Measurements from ENCODE around the gene CHP2.
"Not testable (repeated sequence)": the region's sequence is repeated elsewhere in the genome, so short reads cannot be mapped to it uniquely, and the experiment has no call there.

Gene CHP2

GRCh38 chr16:23754594-23755483 is at the start of gene CHP2:
Gene CHP2, plus strand, starts transcription at chr16:23755026. Its CDS starts 24 bp downstream, at chr16:23755050.
- in situ Hi-C loops (cut with MboI; ENCODE audit: low sequenced_read_pairs), result no loop called here

- in situ Hi-C loops (cut with MboI; ENCODE audit: low sequenced_read_pairs), result no loop called here
Observed at GRCh38 chr16:23705517-23705902, 49.3 kb upstream of the CHP2 start.

- in situ Hi-C loops (cut with MboI; ENCODE audit: low sequenced_read_pairs), result no loop called here
Observed at GRCh38 chr16:23706439-23706838, 48.4 kb upstream of the CHP2 start.

- in situ Hi-C loops (cut with MboI; ENCODE audit: low sequenced_read_pairs), result no loop called here
Observed at GRCh38 chr16:23709536-23709935, 45.3 kb upstream of the CHP2 start.

- in situ Hi-C loops (cut with MboI; ENCODE audit: low sequenced_read_pairs), result no loop called here
Observed at GRCh38 chr16:23710008-23710407, 44.8 kb upstream of the CHP2 start.

- in situ Hi-C loops (cut with MboI; ENCODE audit: low sequenced_read_pairs), result no loop called here
Observed at GRCh38 chr16:23710504-23710903, 44.3 kb upstream of the CHP2 start.

- in situ Hi-C loops (cut with MboI; ENCODE audit: low sequenced_read_pairs), result no loop called here
Observed at GRCh38 chr16:23711785-23712184, 43.0 kb upstream of the CHP2 start.

GRCh38 chr16:23712976-23713375 is 41.9 kb upstream of the CHP2 start, which contains the start of gene ERN2:
Gene ERN2, minus strand, starts transcription at chr16:23713222. Its CDS starts 35 bp downstream, at chr16:23713187.
- in situ Hi-C loops (cut with MboI; ENCODE audit: low sequenced_read_pairs), result no loop called here

- in situ Hi-C loops (cut with MboI; ENCODE audit: low sequenced_read_pairs), result no loop called here
Observed at GRCh38 chr16:23716484-23716883, 38.3 kb upstream of the CHP2 start.

- in situ Hi-C loops (cut with MboI; ENCODE audit: low sequenced_read_pairs), result not testable (repeated sequence)
Observed at GRCh38 chr16:23722613-23723240, 32.1 kb upstream of the CHP2 start.

- in situ Hi-C loops (cut with MboI; ENCODE audit: low sequenced_read_pairs), result no loop called here
Observed at GRCh38 chr16:23724096-23724784, 30.6 kb upstream of the CHP2 start.

GRCh38 chr16:23724785-23725131 is 30.1 kb upstream of the CHP2 start:
- in situ Hi-C loops (cut with MboI; ENCODE audit: low sequenced_read_pairs), result loop anchor here (25.0 kb wide), 2 partner anchors 538 to 788 kb away; partner anchors contain the start of gene CACNG3

GRCh38 chr16:23726710-23727109 is 28.1 kb upstream of the CHP2 start:
- in situ Hi-C loops (cut with MboI; ENCODE audit: low sequenced_read_pairs), result loop anchor here (25.0 kb wide), 2 partner anchors 536 to 786 kb away; partner anchors contain the start of gene CACNG3

GRCh38 chr16:23728112-23728477 is 26.7 kb upstream of the CHP2 start:
- in situ Hi-C loops (cut with MboI; ENCODE audit: low sequenced_read_pairs), result loop anchor here (25.0 kb wide), 2 partner anchors 534 to 784 kb away; partner anchors contain the start of gene CACNG3

GRCh38 chr16:23729503-23730424 is 25.1 kb upstream of the CHP2 start:
- in situ Hi-C loops (cut with MboI; ENCODE audit: low sequenced_read_pairs), result loop anchor here (25.0 kb wide), 2 partner anchors 533 to 783 kb away; partner anchors contain the start of gene CACNG3

- in situ Hi-C loops (cut with MboI; ENCODE audit: low sequenced_read_pairs), result loop anchor here (25.0 kb wide), 2 partner anchors 528 to 778 kb away; partner anchors contain the start of gene CACNG3
Observed at GRCh38 chr16:23734176-23734893, 20.5 kb upstream of the CHP2 start.

GRCh38 chr16:23737423-23738028 is 17.3 kb upstream of the CHP2 start:
- in situ Hi-C loops (cut with MboI; ENCODE audit: low sequenced_read_pairs), result loop anchor here (25.0 kb wide), 2 partner anchors 525 to 775 kb away; partner anchors contain the start of gene CACNG3

- in situ Hi-C loops (cut with MboI; ENCODE audit: low sequenced_read_pairs), result loop anchor here (25.0 kb wide), 2 partner anchors 523 to 773 kb away; partner anchors contain the start of gene CACNG3
Observed at GRCh38 chr16:23739516-23739915, 15.3 kb upstream of the CHP2 start.
